Mammary epithelial cell (primary cell): ENCODE data around the gene SULT1C4.

ENCODE experiments used
- CTCF ChIP-seq, 2 donors: IDR thresholded peaks in 1 of 2; conservative IDR thresholded peaks in 1 of 2; 2 replicates each; pipeline ENCODE4 v1.5.1; 2011 to 2012; ENCODE audit warnings: inconsistent platforms in 2 of 2, low read length in 2 of 2, mild to moderate bottlenecking in 2 of 2, control low read depth in 1 of 2, low read depth in 1 of 2; ENCODE audit not compliant: insufficient read depth in 1 of 2; ENCODE audit errors: extremely low read depth in 1 of 2
- EZH2 ChIP-seq: IDR thresholded peaks from 2 replicates; pipeline ENCODE4 v1.6.1; 2012; ENCODE audit warnings: low read length, inconsistent platforms, borderline replicate concordance

GRCh38 chr2:108363024-108363907, 14.5 kb upstream of the SULT1C4 start:
- TF ChIP-seq CTCF (conservative IDR thresholded peaks at IDR 0.05 in 1 of 2, IDR thresholded peaks at IDR 0.05 in 1 of 2; ENCODE audit: extremely low read depth in 1 of 2, insufficient read depth in 1 of 2, low read depth in 1 of 2, low read length in 2 of 2) (no peak), EZH2 (no peak)
